ENCODE results near the gene MRPL52. TPM values are rescaled to one million over a fixed set of nuclear protein-coding genes. Genes with fewer than 3 reads are reported as not detected.
"Not testable (repeated sequence)": the region's sequence is repeated elsewhere in the genome, so short reads cannot be mapped to it uniquely, and the experiment has no call there.

The MRPL52 gene
- 187 and 196 TPM in 2 replicates for total RNA-seq

GRCh38 chr14:22829661-22830442 lies at the start of gene MRPL52:
TSS of gene MRPL52 (plus strand) at chr14:22829887. CDS start at chr14:22829913, 26 bp downstream.
- peaks cover 22% of the 10 kb centered on the region for H3K36me3 Mint-ChIP-seq (ENCODE audit: low read depth)
- peak; percentile 81 for DNase-seq (ENCODE audit: low spot score)
- H3K4me3 Mint-ChIP-seq = peak within 1 kb of the TSS; percentile 95
- H3K27ac Mint-ChIP-seq = peak within 1 kb of the TSS; percentile 91
- intact Hi-C loops (cut with micrococcal nuclease) = loop anchor here (1.0 to 2.0 kb wide), 5 partner anchors 23 to 241 kb away; partner anchors contain the start of genes DAD1, LRP10, OXA1L and RBM23
- peaks cover 6% of the 10 kb centered on the region for H3K9me3 Mint-ChIP-seq
- no peaks in the 10 kb centered on the region for H3K27me3 Mint-ChIP-seq (ENCODE audit: insufficient read depth)
- H3K4me1 Mint-ChIP-seq (ENCODE audit: low read depth) = peaks cover 33% of the 10 kb centered on the region

- H3K4me3 Mint-ChIP-seq = no peak overlapping the region
- peaks cover 7% of the 10 kb centered on the region for H3K36me3 Mint-ChIP-seq (ENCODE audit: low read depth)
- H3K4me1 Mint-ChIP-seq (ENCODE audit: low read depth) = no peaks in the 10 kb centered on the region
- no peaks in the 10 kb centered on the region for H3K9me3 Mint-ChIP-seq
- no peak overlapping the region for H3K27ac Mint-ChIP-seq
- H3K27me3 Mint-ChIP-seq (ENCODE audit: insufficient read depth) = no peaks in the 10 kb centered on the region
- no peak for DNase-seq (ENCODE audit: low spot score)
- intact Hi-C loops (cut with micrococcal nuclease) = no loop called here
Observed at GRCh38 chr14:22780105-22780679, 49.5 kb upstream of the MRPL52 start.

- H3K36me3 Mint-ChIP-seq (ENCODE audit: low read depth) = peaks cover 1% of the 10 kb centered on the region
- DNase-seq (ENCODE audit: low spot score) = no peak
- no peaks in the 10 kb centered on the region for H3K9me3 Mint-ChIP-seq
- no peak overlapping the region for H3K27ac Mint-ChIP-seq
- intact Hi-C loops (cut with micrococcal nuclease) = no loop called here
- H3K4me3 Mint-ChIP-seq = no peak overlapping the region
- H3K27me3 Mint-ChIP-seq (ENCODE audit: insufficient read depth) = no peaks in the 10 kb centered on the region
- no peaks in the 10 kb centered on the region for H3K4me1 Mint-ChIP-seq (ENCODE audit: low read depth)
Observed at GRCh38 chr14:22780941-22781300, 48.8 kb upstream of the MRPL52 start.

GRCh38 chr14:22781301-22781991 lies 48.2 kb upstream of the MRPL52 start:
- intact Hi-C loops (cut with micrococcal nuclease) = no loop called here
- Mint-ChIP-seq H3K36me3 (ENCODE audit: low read depth) (no peaks in the 10 kb centered on the region), H3K4me1 (ENCODE audit: low read depth) (no peaks in the 10 kb centered on the region), H3K4me3 (no peak overlapping the region), H3K27me3 (ENCODE audit: insufficient read depth) (no peaks in the 10 kb centered on the region), H3K27ac (no peak overlapping the region), H3K9me3 (no peaks in the 10 kb centered on the region)
- no peak for DNase-seq (ENCODE audit: low spot score)

- no peak overlapping the region for H3K27ac Mint-ChIP-seq
- H3K27me3 Mint-ChIP-seq (ENCODE audit: insufficient read depth) = no peaks in the 10 kb centered on the region
- intact Hi-C loops (cut with micrococcal nuclease) = no loop called here
- no peak for DNase-seq (ENCODE audit: low spot score)
- H3K4me3 Mint-ChIP-seq = no peak overlapping the region
- H3K9me3 Mint-ChIP-seq = no peaks in the 10 kb centered on the region
- no peaks in the 10 kb centered on the region for H3K4me1 Mint-ChIP-seq (ENCODE audit: low read depth)
- no peaks in the 10 kb centered on the region for H3K36me3 Mint-ChIP-seq (ENCODE audit: low read depth)
Observed at GRCh38 chr14:22786685-22787084, 43.0 kb upstream of the MRPL52 start.

GRCh38 chr14:22791301-22791700 lies 38.4 kb upstream of the MRPL52 start:
- intact Hi-C loops (cut with micrococcal nuclease) = no loop called here
- H3K4me1 Mint-ChIP-seq (ENCODE audit: low read depth) = no peaks in the 10 kb centered on the region
- DNase-seq (ENCODE audit: low spot score) = no peak
- H3K27ac Mint-ChIP-seq = no peak overlapping the region
- H3K36me3 Mint-ChIP-seq (ENCODE audit: low read depth) = no peaks in the 10 kb centered on the region
- no peaks in the 10 kb centered on the region for H3K9me3 Mint-ChIP-seq
- H3K27me3 Mint-ChIP-seq (ENCODE audit: insufficient read depth) = peaks cover 5% of the 10 kb centered on the region
- no peak overlapping the region for H3K4me3 Mint-ChIP-seq

GRCh38 chr14:22792158-22792557 lies 37.5 kb upstream of the MRPL52 start:
- Mint-ChIP-seq H3K27me3 (ENCODE audit: insufficient read depth) (peaks cover 10% of the 10 kb centered on the region), H3K4me3 (no peak overlapping the region), H3K4me1 (ENCODE audit: low read depth) (no peaks in the 10 kb centered on the region), H3K36me3 (ENCODE audit: low read depth) (no peaks in the 10 kb centered on the region), H3K27ac (no peak overlapping the region), H3K9me3 (no peaks in the 10 kb centered on the region)
- intact Hi-C loops (cut with micrococcal nuclease) = no loop called here
- DNase-seq (ENCODE audit: low spot score) = no peak

GRCh38 chr14:22793550-22793949 lies 36.1 kb upstream of the MRPL52 start:
- H3K4me1 Mint-ChIP-seq (ENCODE audit: low read depth); DNase-seq (ENCODE audit: low spot score); H3K9me3 Mint-ChIP-seq; H3K27me3 Mint-ChIP-seq (ENCODE audit: insufficient read depth); H3K36me3 Mint-ChIP-seq (ENCODE audit: low read depth); H3K27ac Mint-ChIP-seq; H3K4me3 Mint-ChIP-seq; intact Hi-C loops (cut with micrococcal nuclease): not testable (repeated sequence)

- H3K36me3 Mint-ChIP-seq (ENCODE audit: low read depth) = no peaks in the 10 kb centered on the region
- no peak overlapping the region for H3K27ac Mint-ChIP-seq
- H3K27me3 Mint-ChIP-seq (ENCODE audit: insufficient read depth) = peaks cover 10% of the 10 kb centered on the region
- no peaks in the 10 kb centered on the region for H3K9me3 Mint-ChIP-seq
- intact Hi-C loops (cut with micrococcal nuclease) = no loop called here
- H3K4me3 Mint-ChIP-seq = no peak overlapping the region
- no peak for DNase-seq (ENCODE audit: low spot score)
- H3K4me1 Mint-ChIP-seq (ENCODE audit: low read depth) = no peaks in the 10 kb centered on the region
Observed at GRCh38 chr14:22793976-22794375, 35.7 kb upstream of the MRPL52 start.

- Mint-ChIP-seq H3K27me3 (ENCODE audit: insufficient read depth) (peaks cover 10% of the 10 kb centered on the region), H3K27ac (no peak overlapping the region), H3K36me3 (ENCODE audit: low read depth) (no peaks in the 10 kb centered on the region), H3K4me3 (no peak overlapping the region), H3K4me1 (ENCODE audit: low read depth) (no peaks in the 10 kb centered on the region), H3K9me3 (no peaks in the 10 kb centered on the region)
- DNase-seq (ENCODE audit: low spot score) = no peak
- intact Hi-C loops (cut with micrococcal nuclease) = no loop called here
Observed at GRCh38 chr14:22794551-22794951, 35.1 kb upstream of the MRPL52 start.

- Mint-ChIP-seq H3K4me3 (no peak overlapping the region), H3K4me1 (ENCODE audit: low read depth) (no peaks in the 10 kb centered on the region), H3K27ac (no peak overlapping the region), H3K27me3 (ENCODE audit: insufficient read depth) (peaks cover 11% of the 10 kb centered on the region), H3K9me3 (no peaks in the 10 kb centered on the region), H3K36me3 (ENCODE audit: low read depth) (no peaks in the 10 kb centered on the region)
- DNase-seq (ENCODE audit: low spot score) = no peak
- intact Hi-C loops (cut with micrococcal nuclease) = no loop called here
Observed at GRCh38 chr14:22796087-22796707, 33.5 kb upstream of the MRPL52 start.

- no peaks in the 10 kb centered on the region for H3K36me3 Mint-ChIP-seq (ENCODE audit: low read depth)
- intact Hi-C loops (cut with micrococcal nuclease) = no loop called here
- H3K9me3 Mint-ChIP-seq = no peaks in the 10 kb centered on the region
- H3K4me3 Mint-ChIP-seq = no peak overlapping the region
- no peak overlapping the region for H3K27ac Mint-ChIP-seq
- peaks cover 11% of the 10 kb centered on the region for H3K27me3 Mint-ChIP-seq (ENCODE audit: insufficient read depth)
- no peaks in the 10 kb centered on the region for H3K4me1 Mint-ChIP-seq (ENCODE audit: low read depth)
- DNase-seq (ENCODE audit: low spot score) = no peak
Observed at GRCh38 chr14:22797017-22797917, 32.4 kb upstream of the MRPL52 start.

All from activated T-helper 1 cell treated with anti-CD3 and anti-CD28 coated beads, Interleukin-12 subunit alpha, Interleukin-12 subunit beta, Interleukin-2, Interleukin-4 antibody, amounts not matched to agents 30 ng/mL and 10 ng/mL and 1 ng/mL, durations not matched to agents 14 hours and 24 hours and 36 hours (primary cell).